MM.1S (cell line): ENCODE results near the gene DUSP9.
"Not testable (repeated sequence)": the region's sequence is repeated elsewhere in the genome, so short reads cannot be mapped to it uniquely, and the experiment has no call there.

Experiments
- DNase-seq: peaks from one replicate; pipeline ENCODE4 v3.0.0-alpha.2; 2015
- H2AFZ ChIP-seq: fragments of 300-600 bp; sonication (generic); 2 replicates; pipeline ENCODE4 v1.6.0; 2016; ENCODE audit warnings: antibody characterized with exemption, low read length
- H3F3A ChIP-seq: fragments of 300-600 bp; sonication (generic); 2 replicates; pipeline ENCODE4 v1.6.1; 2016; ENCODE audit warnings: mild to moderate bottlenecking, antibody characterized with exemption, low read length, moderate library complexity, mixed read lengths; ENCODE audit not compliant: insufficient read depth
- H3K27ac ChIP-seq: fragments of 300-600 bp; sonication (generic); 2 replicates; pipeline ENCODE4 v1.5.1; 2016; ENCODE audit warnings: mild to moderate bottlenecking, low read length
- H3K27me3 ChIP-seq: fragments of 300-600 bp; sonication (generic); replicated peaks from 2 replicates; pipeline ENCODE4 v1.6.0; 2016; ENCODE audit warnings: low read length; ENCODE audit not compliant: insufficient read depth
- H3K36me3 ChIP-seq: fragments of 300-600 bp; sonication (generic); replicated peaks from 2 replicates; pipeline ENCODE4 v1.6.1; 2016; ENCODE audit warnings: mild to moderate bottlenecking, low read length, mixed read lengths; ENCODE audit not compliant: insufficient read depth
- H3K4me1 ChIP-seq: fragments of 300-600 bp; sonication (generic); 2 replicates; pipeline ENCODE4 v1.6.1; 2016; ENCODE audit warnings: low read length, mixed read lengths
- H3K4me2 ChIP-seq: fragments of 300-600 bp; sonication (generic); 2 replicates; pipeline ENCODE4 v1.6.0; 2016; ENCODE audit warnings: low read depth, low read length
- H3K4me3 ChIP-seq: fragments of 300-600 bp; sonication (generic); 2 replicates; pipeline ENCODE4 v1.5.1; 2016; ENCODE audit warnings: low read length, mixed read lengths
- H3K79me2 ChIP-seq: fragments of 300-600 bp; sonication (generic); 2 replicates; pipeline ENCODE4 v1.6.1; 2016; ENCODE audit warnings: mixed run types, low read length, mixed read lengths
- H3K9ac ChIP-seq: fragments of 300-600 bp; sonication (generic); 2 replicates; pipeline ENCODE4 v1.6.1; 2016; ENCODE audit warnings: low read length, mixed read lengths
- H3K9me2 ChIP-seq: fragments of 300-600 bp; sonication (generic); replicated peaks from 2 replicates; pipeline ENCODE4 v1.6.1; 2016; ENCODE audit warnings: mild to moderate bottlenecking, low read length, mixed read lengths; ENCODE audit not compliant: insufficient read depth
- H3K9me3 ChIP-seq: fragments of 300-600 bp; sonication (generic); replicated peaks from 2 replicates; pipeline ENCODE4 v1.6.1; 2016; ENCODE audit warnings: mild to moderate bottlenecking, low read length, mixed read lengths; ENCODE audit not compliant: insufficient read depth
- H4K20me1 ChIP-seq: fragments of 300-600 bp; sonication (generic); 2 replicates; pipeline ENCODE4 v1.6.1; 2016; ENCODE audit warnings: mild to moderate bottlenecking, low read length, moderate library complexity, mixed read lengths; ENCODE audit not compliant: insufficient read depth
- CTCF ChIP-seq: fragments of 300-600 bp; sonication (generic); IDR thresholded peaks from 2 replicates; pipeline ENCODE4 v1.5.1; 2016; ENCODE audit warnings: antibody characterized with exemption, low read length, mixed read lengths
- EZH2 ChIP-seq: fragments of 300-600 bp; sonication (generic); optimal IDR thresholded peaks from 2 replicates; pipeline ENCODE3; 2017; ENCODE audit warnings: low read depth, mild to moderate bottlenecking, antibody characterized with exemption, low read length, mixed read lengths
- EZH2phosphoT487 ChIP-seq: fragments of 300-600 bp; sonication (generic); IDR thresholded peaks from 2 replicates; pipeline ENCODE4 v1.6.1; 2018; ENCODE audit warnings: antibody characterized with exemption, low read length

DUSP9 gene

GRCh38 chrX:153694687-153695270 lies 47.8 kb downstream of the DUSP9 start:
- Histone ChIP-seq H3K9ac (no peak overlapping the region), H4K20me1 (no peaks in the 10 kb centered on the region), H3K4me3 (no peak overlapping the region), H3K9me2 (no peaks in the 10 kb centered on the region), H3K79me2 (no peaks in the 10 kb centered on the region), H2AFZ (no peak overlapping the region), H3K9me3 (no peaks in the 10 kb centered on the region), H3K36me3 (no peaks in the 10 kb centered on the region), H3K27ac (no peak overlapping the region), H3K4me2 (no peak overlapping the region), H3K27me3 (no peaks in the 10 kb centered on the region), H3F3A (no peaks in the 10 kb centered on the region), H3K4me1 (no peaks in the 10 kb centered on the region)
- no peak for TF ChIP-seq CTCF
- TF ChIP-seq EZH2phosphoT487 = no peak
- no peak for TF ChIP-seq EZH2
- no peak for DNase-seq

- no peaks in the 10 kb centered on the region for H3K27me3 ChIP-seq
- no peaks in the 10 kb centered on the region for H3K9me2 ChIP-seq
- no peaks in the 10 kb centered on the region for H3K36me3 ChIP-seq
- TF ChIP-seq EZH2phosphoT487 (no peak), CTCF (no peak), EZH2 (no peak)
- no peak overlapping the region for H2AFZ ChIP-seq
- no peak overlapping the region for H3K27ac ChIP-seq
- H3F3A ChIP-seq = no peaks in the 10 kb centered on the region
- H3K9ac ChIP-seq = no peak overlapping the region
- H4K20me1 ChIP-seq = no peaks in the 10 kb centered on the region
- H3K4me1 ChIP-seq = no peaks in the 10 kb centered on the region
- H3K79me2 ChIP-seq = no peaks in the 10 kb centered on the region
- no peak overlapping the region for H3K4me3 ChIP-seq
- no peak for DNase-seq
- H3K4me2 ChIP-seq = no peak overlapping the region
- H3K9me3 ChIP-seq = no peaks in the 10 kb centered on the region
Observed at GRCh38 chrX:153696100-153696499, 49.1 kb downstream of the DUSP9 start.

GRCh38 chrX:153696538-153696937 lies 49.5 kb downstream of the DUSP9 start:
- not testable (repeated sequence) for H3K36me3 ChIP-seq, H3K9me2 ChIP-seq, H3K4me1 ChIP-seq

GRCh38 chrX:153696986-153697722 lies 50.2 kb downstream of the DUSP9 start:
- not testable (repeated sequence) for H3K9me3 ChIP-seq, H3K36me3 ChIP-seq, DNase-seq, H3K4me1 ChIP-seq, H3K4me2 ChIP-seq, H3K79me2 ChIP-seq, H3F3A ChIP-seq, H3K27me3 ChIP-seq, H3K27ac ChIP-seq, H4K20me1 ChIP-seq, H3K9ac ChIP-seq, H3K9me2 ChIP-seq, H2AFZ ChIP-seq, H3K4me3 ChIP-seq

More at GRCh38 chrX:153696538-153696937, 49.5 kb downstream of the DUSP9 start:
- H3K27ac ChIP-seq, H3K9me3 ChIP-seq, DNase-seq, H3K4me2 ChIP-seq, H4K20me1 ChIP-seq, H3K79me2 ChIP-seq, H3F3A ChIP-seq, H3K4me3 ChIP-seq, H2AFZ ChIP-seq, H3K27me3 ChIP-seq, H3K9ac ChIP-seq: not testable (repeated sequence)
